HepG2 (cell line): ENCODE measurements around the gene ZNF3.

Experiments
- CHD2 ChIP-seq: IDR thresholded peaks from 2 replicates; pipeline ENCODE4 v1.6.1; 2011; ENCODE audit warnings: low read depth, low read length, improper control_type of control experiment
- EP300 ChIP-seq, 3 experiments: sonication (generic) in 1 of 3; formaldehyde crosslinking in 1 of 3; IDR thresholded peaks; 2 replicates each; pipeline versions ENCODE4 v1.5.1 to v1.6.1; 2011 to 2020; ENCODE audit warnings: low read depth in 2 of 3, low read length in 2 of 3, borderline replicate concordance in 1 of 3, improper control_type of control experiment in 1 of 3, mild to moderate bottlenecking in 1 of 3, missing genetic modification reagents in 1 of 3, moderate library complexity in 1 of 3
- MAZ ChIP-seq, 2 experiments: sonication (generic) in 1 of 2; formaldehyde crosslinking in 1 of 2; IDR thresholded peaks; 2 replicates each; pipeline versions ENCODE4 v1.5.0 to v1.6.1; 2012 to 2020; ENCODE audit warnings: low read depth in 2 of 2, mild to moderate bottlenecking in 2 of 2, borderline replicate concordance in 1 of 2, improper control_type of control experiment in 1 of 2, low read length in 1 of 2, missing genetic modification reagents in 1 of 2, moderate library complexity in 1 of 2
- PLRG1 ChIP-seq: fragments of 450-650 bp; conservative IDR thresholded peaks from 2 replicates; pipeline ENCODE4 v1.6.1; 2016
- ZKSCAN1 ChIP-seq: fragments of 150-350 bp; IDR thresholded peaks from 2 replicates; pipeline ENCODE4 v1.6.1; 2014; ENCODE audit warnings: low read length
- TF ChIP-seq, protein P1 (sequence below): sonication (generic); formaldehyde crosslinking; IDR thresholded peaks from 2 replicates; pipeline ENCODE4 v1.5.0; 2020; ENCODE audit warnings: missing genetic modification reagents
- TF ChIP-seq, protein P2 (sequence below), 2 experiments: fragments of 450-650 bp in 1 of 2; sonication (generic) in 1 of 2; formaldehyde crosslinking in 1 of 2; IDR thresholded peaks; 2 replicates each; pipeline versions ENCODE4 v1.6.1 to v1.8.0; 2016 to 2022; ENCODE audit warnings: antibody characterized with exemption in 1 of 2, mild to moderate bottlenecking in 1 of 2, missing genetic modification reagents in 1 of 2
- TF ChIP-seq, protein P3 (sequence below): sonication (generic); formaldehyde crosslinking; IDR thresholded peaks from 2 replicates; pipeline ENCODE4 v1.5.0; 2020; ENCODE audit warnings: missing genetic modification reagents, mild to moderate bottlenecking, borderline replicate concordance
- TF ChIP-seq, protein P4 (sequence below): sonication (generic); formaldehyde crosslinking; IDR thresholded peaks from 2 replicates; pipeline ENCODE4 v1.5.0; 2020; ENCODE audit warnings: missing genetic modification reagents
- TF ChIP-seq, protein P5 (sequence below): sonication (generic); formaldehyde crosslinking; IDR thresholded peaks from 2 replicates; pipeline ENCODE4 v1.5.0; 2020; ENCODE audit warnings: mild to moderate bottlenecking, missing genetic modification reagents, moderate library complexity
- TF ChIP-seq, protein P6 (sequence below): sonication (generic); formaldehyde crosslinking; IDR thresholded peaks from 2 replicates; pipeline ENCODE4 v1.4.0; 2020; ENCODE audit warnings: missing genetic modification reagents

DNA sequence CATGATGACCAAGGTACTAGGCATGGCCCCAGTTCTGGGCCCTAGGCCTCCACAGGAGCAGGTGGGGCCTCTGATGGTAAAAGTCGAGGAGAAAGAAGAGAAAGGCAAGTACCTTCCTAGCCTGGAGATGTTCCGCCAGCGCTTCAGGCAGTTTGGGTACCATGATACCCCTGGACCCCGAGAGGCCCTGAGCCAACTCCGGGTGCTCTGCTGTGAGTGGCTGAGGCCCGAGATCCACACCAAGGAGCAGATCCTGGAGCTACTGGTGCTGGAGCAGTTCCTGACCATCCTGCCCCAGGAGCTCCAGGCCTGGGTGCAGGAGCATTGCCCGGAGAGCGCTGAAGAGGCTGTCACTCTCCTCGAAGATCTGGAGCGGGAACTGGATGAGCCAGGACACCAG, 24.5 kb downstream of the ZNF3 start:
- TF ChIP-seq, protein P1, sequence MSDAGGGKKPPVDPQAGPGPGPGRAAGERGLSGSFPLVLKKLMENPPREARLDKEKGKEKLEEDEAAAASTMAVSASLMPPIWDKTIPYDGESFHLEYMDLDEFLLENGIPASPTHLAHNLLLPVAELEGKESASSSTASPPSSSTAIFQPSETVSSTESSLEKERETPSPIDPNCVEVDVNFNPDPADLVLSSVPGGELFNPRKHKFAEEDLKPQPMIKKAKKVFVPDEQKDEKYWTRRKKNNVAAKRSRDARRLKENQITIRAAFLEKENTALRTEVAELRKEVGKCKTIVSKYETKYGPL (CRISPR knock-in tag) = no peak
- TF ChIP-seq PLRG1 (no peak), MAZ (IDR thresholded peaks at IDR 0.05; ENCODE audit: borderline replicate concordance, low read depth, low read length) (no peak), MAZ (CRISPR knock-in tag; IDR thresholded peaks at IDR 0.05; ENCODE audit: low read depth) (no peak), CHD2 (no peak), EP300 (IDR thresholded peaks at IDR 0.05; ENCODE audit: low read depth in 2 of 2, low read length in 2 of 2) (no peak), EP300 (CRISPR knock-in tag; IDR thresholded peaks at IDR 0.05; ENCODE audit: borderline replicate concordance) (no peak), ZKSCAN1 (no peak)
- TF ChIP-seq, protein P2, sequence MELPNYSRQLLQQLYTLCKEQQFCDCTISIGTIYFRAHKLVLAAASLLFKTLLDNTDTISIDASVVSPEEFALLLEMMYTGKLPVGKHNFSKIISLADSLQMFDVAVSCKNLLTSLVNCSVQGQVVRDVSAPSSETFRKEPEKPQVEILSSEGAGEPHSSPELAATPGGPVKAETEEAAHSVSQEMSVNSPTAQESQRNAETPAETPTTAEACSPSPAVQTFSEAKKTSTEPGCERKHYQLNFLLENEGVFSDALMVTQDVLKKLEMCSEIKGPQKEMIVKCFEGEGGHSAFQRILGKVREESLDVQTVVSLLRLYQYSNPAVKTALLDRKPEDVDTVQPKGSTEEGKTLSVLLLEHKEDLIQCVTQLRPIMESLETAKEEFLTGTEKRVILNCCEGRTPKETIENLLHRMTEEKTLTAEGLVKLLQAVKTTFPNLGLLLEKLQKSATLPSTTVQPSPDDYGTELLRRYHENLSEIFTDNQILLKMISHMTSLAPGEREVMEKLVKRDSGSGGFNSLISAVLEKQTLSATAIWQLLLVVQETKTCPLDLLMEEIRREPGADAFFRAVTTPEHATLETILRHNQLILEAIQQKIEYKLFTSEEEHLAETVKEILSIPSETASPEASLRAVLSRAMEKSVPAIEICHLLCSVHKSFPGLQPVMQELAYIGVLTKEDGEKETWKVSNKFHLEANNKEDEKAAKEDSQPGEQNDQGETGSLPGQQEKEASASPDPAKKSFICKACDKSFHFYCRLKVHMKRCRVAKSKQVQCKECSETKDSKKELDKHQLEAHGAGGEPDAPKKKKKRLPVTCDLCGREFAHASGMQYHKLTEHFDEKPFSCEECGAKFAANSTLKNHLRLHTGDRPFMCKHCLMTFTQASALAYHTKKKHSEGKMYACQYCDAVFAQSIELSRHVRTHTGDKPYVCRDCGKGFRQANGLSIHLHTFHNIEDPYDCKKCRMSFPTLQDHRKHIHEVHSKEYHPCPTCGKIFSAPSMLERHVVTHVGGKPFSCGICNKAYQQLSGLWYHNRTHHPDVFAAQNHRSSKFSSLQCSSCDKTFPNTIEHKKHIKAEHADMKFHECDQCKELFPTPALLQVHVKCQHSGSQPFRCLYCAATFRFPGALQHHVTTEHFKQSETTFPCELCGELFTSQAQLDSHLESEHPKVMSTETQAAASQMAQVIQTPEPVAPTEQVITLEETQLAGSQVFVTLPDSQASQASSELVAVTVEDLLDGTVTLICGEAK (IDR thresholded peaks at IDR 0.05) = no peak
- TF ChIP-seq, protein P2 (CRISPR knock-in tag; IDR thresholded peaks at IDR 0.05) = no peak
- TF ChIP-seq, protein P3, sequence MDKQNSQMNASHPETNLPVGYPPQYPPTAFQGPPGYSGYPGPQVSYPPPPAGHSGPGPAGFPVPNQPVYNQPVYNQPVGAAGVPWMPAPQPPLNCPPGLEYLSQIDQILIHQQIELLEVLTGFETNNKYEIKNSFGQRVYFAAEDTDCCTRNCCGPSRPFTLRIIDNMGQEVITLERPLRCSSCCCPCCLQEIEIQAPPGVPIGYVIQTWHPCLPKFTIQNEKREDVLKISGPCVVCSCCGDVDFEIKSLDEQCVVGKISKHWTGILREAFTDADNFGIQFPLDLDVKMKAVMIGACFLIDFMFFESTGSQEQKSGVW = no peak
- TF ChIP-seq, protein P4, sequence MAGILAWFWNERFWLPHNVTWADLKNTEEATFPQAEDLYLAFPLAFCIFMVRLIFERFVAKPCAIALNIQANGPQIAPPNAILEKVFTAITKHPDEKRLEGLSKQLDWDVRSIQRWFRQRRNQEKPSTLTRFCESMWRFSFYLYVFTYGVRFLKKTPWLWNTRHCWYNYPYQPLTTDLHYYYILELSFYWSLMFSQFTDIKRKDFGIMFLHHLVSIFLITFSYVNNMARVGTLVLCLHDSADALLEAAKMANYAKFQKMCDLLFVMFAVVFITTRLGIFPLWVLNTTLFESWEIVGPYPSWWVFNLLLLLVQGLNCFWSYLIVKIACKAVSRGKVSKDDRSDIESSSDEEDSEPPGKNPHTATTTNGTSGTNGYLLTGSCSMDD (CRISPR knock-in tag) = no peak
- TF ChIP-seq, protein P5, sequence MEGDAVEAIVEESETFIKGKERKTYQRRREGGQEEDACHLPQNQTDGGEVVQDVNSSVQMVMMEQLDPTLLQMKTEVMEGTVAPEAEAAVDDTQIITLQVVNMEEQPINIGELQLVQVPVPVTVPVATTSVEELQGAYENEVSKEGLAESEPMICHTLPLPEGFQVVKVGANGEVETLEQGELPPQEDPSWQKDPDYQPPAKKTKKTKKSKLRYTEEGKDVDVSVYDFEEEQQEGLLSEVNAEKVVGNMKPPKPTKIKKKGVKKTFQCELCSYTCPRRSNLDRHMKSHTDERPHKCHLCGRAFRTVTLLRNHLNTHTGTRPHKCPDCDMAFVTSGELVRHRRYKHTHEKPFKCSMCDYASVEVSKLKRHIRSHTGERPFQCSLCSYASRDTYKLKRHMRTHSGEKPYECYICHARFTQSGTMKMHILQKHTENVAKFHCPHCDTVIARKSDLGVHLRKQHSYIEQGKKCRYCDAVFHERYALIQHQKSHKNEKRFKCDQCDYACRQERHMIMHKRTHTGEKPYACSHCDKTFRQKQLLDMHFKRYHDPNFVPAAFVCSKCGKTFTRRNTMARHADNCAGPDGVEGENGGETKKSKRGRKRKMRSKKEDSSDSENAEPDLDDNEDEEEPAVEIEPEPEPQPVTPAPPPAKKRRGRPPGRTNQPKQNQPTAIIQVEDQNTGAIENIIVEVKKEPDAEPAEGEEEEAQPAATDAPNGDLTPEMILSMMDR (CRISPR knock-in tag) = no peak
- TF ChIP-seq, protein P6, sequence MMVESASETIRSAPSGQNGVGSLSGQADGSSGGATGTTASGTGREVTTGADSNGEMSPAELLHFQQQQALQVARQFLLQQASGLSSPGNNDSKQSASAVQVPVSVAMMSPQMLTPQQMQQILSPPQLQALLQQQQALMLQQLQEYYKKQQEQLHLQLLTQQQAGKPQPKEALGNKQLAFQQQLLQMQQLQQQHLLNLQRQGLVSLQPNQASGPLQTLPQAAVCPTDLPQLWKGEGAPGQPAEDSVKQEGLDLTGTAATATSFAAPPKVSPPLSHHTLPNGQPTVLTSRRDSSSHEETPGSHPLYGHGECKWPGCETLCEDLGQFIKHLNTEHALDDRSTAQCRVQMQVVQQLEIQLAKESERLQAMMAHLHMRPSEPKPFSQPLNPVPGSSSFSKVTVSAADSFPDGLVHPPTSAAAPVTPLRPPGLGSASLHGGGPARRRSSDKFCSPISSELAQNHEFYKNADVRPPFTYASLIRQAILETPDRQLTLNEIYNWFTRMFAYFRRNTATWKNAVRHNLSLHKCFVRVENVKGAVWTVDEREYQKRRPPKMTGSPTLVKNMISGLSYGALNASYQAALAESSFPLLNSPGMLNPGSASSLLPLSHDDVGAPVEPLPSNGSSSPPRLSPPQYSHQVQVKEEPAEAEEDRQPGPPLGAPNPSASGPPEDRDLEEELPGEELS (CRISPR knock-in tag) = no peak
